Endothelial cell of umbilical vein (primary cell): Measurements from ENCODE around the gene FPGS.
"Not testable (repeated sequence)": the region's sequence is repeated elsewhere in the genome, so short reads cannot be mapped to it uniquely, and the experiment has no call there.

ENCODE experiments used
- MAX ChIP-seq: IDR thresholded peaks from 2 replicates; pipeline ENCODE4 v1.6.1; 2011; ENCODE audit not compliant: insufficient read depth, insufficient read length
- POLR2A ChIP-seq: IDR thresholded peaks from 2 replicates; pipeline ENCODE4 v1.6.1; 2012; ENCODE audit warnings: low read depth, mild to moderate bottlenecking, control low read depth, low read length

- not testable (repeated sequence) for TF ChIP-seq POLR2A, MAX
Observed at GRCh38 chr9:127756776-127757175, 45.9 kb upstream of the FPGS start.
